G401.6 (cell line): ENCODE data around the gene SKP1.
A peak's percentile ranks its signal among the peaks of the same experiment; 100 is the strongest.

Experiments
- FAIRE-seq: peaks from 2 replicates; lab custom pipeline; 2012; peaks lifted over from hg19 to GRCh38; lab: Jason Lieb, UNC

The SKP1 gene

DNA sequence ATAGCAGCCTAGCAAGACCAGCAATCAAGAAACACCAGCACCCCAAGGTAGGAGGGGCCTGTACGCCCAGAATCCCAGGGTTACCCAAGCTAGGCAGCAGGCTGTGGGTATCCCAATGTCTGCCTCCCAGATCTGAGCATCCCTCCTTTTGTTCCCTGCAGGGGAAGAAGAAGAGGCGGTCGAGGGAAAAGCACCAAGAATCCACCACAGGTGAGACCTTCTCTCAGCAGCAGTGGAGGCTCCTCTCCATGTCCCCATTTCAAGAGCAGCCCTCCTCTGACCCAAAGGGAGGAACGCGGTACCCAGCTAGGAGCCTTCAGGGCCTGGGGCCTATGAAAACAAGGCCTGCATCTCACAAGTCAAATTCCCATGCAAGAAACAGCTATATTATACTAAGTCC is 33.3 kb downstream of the SKP1 start:
- FAIRE-seq, result no peak

DNA sequence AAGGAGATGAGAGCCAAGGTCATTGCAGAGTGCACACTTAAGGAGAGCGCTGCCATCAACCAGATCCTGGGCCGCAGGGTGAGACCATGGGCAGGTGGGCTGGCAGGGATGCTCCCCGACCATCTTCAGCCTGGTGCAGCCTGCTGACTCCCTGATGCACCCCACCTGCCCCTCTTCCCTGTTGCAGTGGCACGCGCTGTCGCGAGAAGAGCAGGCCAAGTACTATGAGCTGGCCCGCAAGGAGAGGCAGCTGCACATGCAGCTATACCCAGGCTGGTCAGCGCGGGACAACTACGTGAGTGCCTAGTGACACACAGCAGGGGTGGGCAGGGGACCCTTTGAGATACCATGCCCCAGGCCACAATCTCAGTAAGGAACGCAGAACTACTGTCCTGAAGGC is 33.9 kb downstream of the SKP1 start:
- no peak for FAIRE-seq

DNA sequence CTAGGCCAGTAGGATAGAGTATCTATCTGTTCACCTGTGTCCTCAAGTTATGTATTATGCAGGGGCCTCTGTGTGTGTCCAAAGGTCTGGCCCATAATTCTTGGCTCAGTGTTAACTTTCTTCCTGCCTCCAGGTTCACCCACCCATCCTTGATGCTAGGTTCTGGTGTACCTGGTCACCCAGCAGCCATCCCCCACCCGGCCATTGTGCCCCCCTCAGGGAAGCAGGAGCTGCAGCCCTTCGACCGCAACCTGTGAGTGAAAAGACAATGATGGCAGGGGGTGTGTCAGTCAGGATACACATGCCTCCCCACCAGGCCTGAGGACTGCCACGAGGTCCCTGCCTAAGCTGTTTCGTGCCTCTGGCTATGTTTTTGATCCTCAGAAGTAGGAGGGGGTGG is 34.7 kb downstream of the SKP1 start:
- no peak for FAIRE-seq

DNA sequence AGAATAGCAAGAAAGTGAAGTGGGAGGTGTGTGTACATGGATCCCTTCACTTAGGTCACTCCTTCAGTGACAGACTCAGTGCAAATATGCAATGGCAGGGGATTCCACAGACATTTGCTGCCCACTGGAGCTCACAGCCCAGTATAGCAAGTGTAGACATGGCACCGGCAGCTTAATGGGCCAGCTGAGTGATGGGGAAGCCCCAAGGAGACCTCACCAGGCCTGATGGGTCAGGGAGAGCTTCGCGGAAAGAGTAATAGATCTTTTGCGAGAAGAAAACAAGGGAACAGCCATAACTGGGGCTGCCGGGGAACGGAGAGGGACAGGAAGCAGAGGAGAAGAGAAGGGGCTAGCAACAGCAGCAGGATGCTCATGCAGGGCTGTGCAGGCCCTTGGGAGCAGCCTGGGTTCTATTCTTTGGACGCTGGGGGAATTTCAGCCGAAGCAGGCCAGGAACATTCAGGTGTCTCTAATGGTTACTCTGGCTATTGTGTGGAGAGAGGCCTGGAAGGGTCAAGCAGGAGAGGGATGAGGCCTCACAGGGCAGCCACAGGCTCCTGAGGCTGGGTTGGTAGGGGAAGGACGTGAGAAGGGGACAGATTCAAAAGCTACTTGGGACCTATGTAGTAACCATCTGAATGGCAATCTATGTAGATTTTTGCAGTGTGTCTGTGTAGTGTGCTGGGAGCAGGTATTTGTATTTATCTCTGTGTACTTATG is 35.3 kb downstream of the SKP1 start:
- no peak for FAIRE-seq

DNA sequence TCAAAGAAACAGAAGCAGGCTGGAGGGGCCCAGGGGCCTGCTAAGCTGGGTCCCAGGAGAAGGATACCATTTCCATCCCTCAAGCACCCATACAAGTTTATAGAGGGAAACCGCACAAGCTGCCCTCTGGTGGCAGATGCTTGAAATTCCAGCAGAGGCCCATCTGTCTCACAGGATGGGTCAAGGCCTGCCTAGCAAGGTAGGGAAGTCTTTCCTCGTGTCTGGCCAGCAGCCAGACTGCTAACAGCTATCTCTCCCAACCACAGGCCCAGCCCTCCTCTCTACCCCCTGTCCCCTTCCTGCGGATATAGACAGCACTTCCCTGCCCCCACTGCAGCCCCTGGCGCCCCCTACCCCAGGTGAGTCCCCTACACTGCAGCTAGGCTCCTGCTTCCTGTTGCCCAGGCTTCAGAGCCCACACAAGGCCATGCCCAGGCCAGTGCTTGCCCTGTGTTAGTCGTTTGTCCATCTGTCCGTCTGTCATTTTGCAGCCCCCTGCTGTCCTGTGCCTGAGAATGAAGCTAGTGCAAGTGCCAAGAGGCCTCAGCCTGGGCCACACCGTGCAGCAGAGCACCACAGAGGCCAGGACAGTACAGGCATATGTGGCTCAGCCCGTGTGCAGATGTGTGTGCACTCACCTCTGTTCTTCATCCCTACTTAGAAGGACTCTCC is 36.1 kb downstream of the SKP1 start:
- FAIRE-seq, result peak; percentile 23

DNA sequence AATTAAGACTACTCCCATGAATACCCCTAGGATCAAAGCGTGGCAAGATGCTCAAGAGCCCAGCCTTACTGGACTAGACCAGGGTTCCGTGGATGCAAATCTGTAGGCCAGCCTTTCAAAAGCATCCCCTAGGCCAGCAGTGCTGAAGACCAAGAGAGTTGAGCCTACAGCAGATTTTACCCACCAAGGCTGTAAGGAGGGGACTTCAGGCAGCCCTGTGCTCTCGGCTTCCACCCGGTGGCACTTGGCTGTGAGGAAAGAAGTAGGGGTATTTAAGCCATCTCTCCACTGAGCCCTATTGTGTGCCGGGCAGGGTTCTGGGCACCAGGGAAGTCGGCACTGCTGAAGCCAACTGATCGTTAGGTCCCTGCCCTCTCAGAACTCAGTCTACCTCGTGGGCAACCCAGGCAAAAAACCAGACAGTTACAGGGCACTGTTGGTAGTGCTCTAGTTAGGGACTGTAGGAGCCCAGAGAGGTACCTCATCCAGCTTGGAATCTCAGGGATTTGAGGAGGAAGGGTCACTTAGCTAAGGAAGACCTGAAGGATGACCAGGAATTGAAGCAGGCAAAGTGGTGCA is 36.8 kb downstream of the SKP1 start:
- FAIRE-seq, result no peak

DNA sequence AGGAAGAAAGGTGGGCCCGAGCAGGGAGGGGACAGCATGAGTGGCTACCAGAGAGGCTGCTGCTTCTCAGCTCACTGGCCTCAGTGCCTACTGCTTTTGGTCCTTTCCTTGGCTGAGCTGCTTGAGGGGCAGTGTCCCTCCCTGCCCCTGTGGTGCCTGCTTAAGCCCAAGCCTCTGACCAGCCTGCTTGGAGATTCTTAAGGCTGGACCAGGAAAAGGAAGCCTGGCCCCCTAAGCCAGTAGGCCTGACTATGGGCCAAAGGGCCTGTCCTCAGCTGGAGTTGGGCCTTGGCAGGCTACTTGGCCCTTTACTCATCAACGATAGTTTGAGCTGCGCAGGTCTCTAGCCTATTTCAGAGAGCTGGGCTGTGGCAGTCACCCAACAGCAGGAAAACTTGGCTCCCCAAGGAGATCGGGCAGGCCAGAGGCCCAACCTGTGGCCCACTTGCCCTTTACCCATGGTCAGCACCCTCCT is 37.3 kb downstream of the SKP1 start:
- FAIRE-seq, result no peak

DNA sequence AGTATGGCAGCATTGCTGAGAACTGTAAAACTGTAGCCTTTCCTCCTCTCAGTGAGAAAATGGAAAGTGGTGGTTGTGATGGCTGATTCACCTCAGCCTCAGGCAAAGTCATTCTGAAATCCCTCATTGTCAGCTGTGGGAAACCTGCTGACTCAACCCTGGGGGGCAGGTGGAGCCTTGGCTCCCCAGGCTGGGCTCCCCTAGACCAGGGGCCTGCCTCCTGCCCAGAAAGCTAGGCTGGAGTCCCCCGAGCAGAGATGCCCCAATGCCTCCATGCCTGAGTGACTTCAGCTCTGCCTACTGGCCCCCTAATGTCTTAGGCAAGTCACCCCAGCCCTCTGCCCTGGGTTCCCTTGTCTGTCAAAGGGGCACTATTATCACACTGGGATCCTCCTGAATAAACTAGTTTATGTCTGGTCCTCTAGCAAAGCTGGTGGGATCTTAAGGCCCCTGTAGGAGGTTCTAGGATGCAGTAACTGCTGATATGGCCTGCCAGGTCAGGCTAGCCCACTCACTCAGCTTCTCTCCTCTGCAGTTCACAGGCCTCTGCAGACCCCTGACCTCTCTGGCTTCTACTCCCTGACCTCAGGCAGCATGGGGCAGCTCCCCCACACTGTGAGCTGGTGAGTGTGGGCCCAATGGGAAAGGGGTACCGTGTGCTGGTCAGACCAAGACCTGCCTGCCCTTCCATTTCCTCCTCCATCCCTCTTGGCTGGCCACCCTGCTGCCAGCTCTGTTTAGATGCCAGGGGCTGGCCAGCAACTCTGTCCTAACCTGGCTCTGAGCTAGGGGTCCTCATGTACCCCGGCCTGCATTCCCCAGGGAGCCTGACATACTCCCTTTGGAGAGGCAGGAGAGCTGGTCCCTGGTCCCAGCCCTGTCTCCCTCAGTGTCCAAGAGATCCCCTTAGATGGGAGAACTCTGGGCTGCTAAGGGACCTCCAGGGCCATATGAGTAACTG is 38.1 kb downstream of the SKP1 start:
- FAIRE-seq, result no peak

DNA sequence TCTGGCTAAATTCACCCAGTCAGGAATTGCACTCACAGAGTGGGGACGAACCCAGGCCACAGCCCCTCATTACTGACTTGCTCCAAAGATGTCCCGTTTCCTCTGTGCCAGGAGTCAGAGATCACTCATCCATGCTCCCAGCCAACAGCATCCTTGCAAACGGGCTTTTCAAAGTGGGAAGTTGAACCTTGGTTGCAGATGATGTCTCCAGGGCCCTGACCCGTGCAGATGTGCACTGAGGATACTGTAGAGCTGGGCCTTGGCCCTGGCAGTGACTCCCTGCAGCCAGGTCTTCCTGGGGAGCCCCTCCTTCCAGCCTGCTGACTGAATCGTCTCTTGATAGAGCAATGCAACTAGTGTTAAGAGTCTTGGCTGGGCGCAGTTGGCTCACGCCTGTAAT is 40.0 kb downstream of the SKP1 start:
- FAIRE-seq, result no peak

DNA sequence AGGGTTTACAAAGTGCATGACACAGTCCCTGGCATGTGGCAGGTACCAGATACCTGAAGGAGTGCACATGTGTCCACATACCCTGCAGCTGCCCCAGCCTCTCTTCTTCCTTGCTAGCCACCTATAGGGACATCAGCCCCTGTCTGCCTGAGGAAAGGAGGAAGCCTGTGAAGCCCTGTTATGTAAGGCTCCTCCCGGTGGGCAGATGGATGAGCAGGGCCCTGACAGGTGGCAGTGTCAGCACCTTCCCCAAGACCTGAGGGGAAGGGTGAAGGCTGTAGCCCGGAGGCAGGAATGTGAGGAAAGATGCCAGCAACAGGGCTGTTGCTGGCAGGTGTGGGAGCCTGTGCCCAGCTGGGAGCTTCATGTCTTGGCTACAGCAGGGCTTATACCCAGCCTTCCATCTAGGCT is 40.5 kb downstream of the SKP1 start:
- no peak for FAIRE-seq

DNA sequence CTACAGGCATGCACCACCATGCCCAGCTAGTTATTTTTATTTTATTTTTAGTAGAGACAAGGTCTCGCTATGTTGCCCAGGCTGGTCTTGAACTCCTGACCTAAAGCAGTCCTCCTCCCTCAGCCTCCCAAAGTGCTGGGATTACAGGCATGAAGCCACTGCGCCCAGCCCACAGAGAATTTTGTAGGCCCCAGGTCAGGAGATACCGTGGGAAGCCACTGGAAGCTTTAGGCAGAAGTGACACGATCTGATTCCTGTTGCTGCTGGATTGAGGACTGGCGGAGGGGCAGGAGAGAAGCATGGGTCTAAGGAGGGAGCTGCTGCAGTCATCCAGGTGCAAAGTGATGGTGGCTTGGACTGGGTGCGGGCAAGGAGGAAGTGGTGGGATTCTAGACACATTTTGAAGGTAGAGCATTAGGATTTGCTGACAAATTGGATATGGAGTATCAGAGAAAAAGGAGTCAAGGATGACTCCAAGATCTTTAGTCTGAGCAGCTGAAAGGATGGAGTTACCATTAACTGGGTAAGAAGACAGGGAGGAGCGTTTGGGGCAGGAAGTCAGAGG is 41.6 kb downstream of the SKP1 start:
- no peak for FAIRE-seq

DNA sequence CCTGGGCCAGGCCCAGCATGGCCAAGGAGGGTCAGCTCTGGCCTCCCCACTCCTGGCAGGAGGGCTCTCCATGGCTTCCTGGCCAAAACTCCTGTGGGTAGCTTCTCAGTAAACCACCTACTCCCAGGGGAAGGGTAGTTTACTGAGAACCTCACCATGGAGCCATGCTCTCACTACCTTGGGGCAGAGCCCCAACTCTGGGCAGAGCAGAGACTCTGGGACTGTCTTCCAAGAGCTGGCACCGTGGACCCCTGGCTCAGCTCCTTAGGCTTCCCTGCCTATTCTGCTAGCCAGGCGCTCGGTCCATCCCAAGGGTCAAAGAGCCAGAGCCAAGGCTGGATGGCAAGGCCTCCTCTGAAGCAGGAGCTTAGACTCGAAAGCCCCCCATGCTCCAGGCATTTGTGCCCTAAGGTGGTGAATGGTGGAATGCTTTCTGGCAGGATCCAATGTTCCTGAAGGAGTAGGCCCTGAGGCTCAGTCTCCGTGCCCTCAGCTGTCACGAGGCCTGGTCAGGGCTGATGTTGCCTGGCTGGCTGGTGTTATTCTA is 42.7 kb downstream of the SKP1 start:
- FAIRE-seq, result no peak

DNA sequence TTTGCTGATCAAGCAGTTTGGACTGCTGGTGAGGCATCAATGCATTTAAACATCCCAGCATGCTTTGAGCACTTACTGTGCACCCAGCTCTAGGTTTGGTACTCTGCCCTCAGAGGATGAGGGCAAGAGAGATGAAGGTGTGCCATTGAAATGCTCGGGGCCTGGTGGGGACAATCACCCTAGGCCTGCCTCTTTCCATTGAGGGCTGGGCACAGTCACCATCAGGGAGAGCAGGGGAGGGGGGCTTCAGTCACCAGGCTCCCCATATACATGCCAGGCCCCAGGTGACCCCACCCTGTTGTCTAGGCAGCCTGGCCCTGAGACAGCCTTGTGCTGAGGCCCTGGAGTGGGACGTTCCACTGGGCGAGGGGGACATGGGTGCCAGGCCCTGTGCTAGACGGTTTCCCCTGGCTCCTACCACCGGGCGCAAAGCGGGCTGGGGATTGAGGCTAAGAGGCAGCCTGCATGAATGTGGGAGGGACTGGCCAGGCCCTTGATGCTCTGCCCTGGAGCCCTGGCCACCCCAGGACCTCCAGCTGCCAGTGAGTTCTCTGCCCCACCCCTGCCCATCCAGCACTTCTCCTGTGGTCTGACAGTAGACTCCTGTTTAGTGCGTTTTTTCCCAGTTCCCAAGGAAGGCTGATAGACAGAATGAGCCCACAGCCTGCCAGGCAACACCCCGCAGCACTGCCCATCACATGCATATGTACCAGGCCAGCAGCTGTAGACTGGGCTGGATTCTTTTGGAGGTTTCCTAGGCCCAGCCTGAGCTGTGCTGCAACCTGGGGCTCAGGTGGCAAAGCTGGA is 43.4 kb downstream of the SKP1 start:
- FAIRE-seq, result no peak

DNA sequence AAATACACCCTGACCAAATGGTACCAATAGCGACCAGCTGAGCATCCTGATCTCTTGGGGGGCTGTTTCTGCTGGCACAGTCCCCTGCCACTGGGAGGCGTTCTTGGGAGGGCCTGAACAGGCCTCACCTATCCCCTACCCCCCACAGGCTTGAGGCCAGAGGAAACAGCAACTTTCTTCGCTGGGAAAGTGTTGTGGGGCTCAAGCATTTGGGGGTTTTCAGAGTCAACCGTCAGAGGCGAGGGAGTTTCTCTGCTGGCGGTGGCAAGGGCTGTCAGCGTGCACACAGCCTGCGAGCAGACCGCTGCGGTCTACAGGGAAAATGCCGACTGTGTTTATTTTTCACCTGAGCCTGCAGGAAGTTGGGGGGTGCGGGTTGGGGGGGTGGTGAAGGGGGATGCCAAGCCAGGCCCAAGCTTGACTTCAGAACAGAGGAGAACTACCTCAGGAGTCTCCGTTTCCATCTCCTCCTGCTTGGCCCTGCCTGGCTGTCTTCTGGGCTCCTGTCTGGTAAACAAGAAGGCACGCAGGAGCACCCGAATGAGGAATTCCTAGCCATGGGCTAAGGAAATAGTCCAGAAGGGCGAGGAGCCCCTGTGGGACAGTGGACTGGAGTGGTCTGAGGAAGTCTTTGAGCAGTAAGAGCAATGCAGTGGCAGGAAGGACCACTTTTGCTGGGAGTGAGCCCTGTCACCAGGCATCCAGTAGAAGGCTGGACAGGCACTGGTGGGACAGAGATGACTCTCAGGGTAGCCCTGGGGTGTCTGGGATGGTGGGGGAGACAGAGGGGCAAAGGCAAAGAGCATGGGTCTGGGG is 44.2 kb downstream of the SKP1 start:
- FAIRE-seq, result no peak

DNA sequence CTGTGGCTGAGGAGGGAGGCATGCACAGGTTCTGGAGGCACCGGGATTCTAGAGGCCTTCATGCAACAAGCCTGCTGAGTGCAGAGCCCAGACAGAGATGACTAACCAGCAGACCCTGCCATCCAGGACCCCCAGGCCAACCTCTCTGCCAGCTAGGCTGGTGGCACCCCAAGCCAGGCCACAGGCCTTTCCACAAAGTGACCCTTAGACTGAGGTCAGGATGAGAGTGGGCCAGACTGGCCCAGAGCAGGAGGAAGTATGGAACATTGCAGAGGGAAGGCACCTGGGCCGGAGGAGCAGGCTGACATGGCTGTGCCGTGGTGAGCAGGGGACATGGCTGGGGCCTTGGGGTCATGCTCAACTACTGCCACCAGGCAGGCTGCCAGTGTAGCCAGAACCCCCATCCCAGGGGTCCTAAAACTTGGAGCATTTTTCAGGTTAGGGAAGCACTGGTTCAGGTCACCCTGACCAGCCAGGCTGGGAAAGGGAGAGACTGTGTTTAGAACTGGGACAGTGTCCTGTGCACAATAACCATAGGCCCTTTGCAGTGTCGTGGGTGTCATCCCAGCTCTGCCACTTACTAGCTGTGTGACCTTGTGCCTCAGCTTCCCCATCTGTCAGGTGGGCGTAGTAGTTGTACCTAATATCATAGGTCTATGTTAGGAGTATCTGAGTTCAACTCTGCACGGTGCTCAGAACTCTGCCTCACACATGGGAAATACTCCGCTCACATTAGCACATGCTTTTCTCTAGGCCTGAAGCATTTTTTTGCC is 45.0 kb downstream of the SKP1 start:
- no peak for FAIRE-seq

DNA sequence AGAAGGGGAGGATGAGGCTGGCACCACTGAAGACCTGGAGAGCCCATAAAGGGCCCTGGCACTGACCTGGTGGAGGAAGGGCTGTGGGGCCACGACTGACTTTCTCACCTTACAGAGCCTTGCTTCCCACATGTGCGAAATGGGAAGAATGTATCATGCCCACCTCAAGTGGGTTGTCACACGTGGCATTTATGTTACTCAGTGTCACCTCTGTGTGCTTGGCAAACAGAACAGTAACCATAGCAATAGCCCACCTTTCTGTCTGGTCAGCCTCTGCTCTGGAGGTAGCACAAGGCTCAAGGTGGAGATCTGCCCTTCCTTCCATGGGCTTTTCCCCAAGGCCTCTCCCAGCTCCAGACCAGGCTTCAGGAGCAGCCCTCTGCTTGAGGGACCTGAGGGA is 45.6 kb downstream of the SKP1 start:
- no peak for FAIRE-seq

DNA sequence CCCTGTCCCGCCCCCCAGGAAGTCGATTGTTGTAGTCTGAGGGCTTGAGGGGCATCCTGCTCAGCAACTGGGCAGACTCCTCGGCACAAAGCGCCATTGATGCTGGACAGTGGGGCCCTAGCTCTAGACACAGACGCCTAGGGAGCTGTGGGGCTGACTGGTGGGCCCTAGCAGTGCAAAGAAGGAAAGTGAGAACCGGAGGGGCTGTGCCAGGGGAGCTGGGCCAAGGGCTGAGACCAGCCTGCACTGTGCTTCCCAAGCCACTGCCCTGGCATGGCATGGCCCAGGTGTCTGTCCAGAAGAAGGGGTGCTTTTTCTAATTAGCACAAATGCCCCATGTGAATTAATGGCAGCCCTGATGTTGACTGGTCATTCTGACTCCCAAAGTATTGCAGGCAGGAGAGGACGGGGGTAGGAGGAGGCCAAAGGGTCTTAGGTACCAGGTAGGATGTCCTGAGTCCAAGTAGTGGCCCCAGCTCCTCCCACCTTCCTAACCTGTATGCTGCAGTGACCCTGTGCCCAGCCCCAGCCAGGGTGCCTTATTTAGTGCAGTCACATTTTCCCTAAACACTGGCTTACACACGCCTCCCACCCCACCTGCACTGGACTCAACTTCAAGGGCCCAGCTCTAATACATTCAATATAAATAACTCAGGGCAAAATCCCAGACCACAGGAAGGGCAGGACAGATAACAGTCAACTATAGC is 46.4 kb downstream of the SKP1 start:
- FAIRE-seq, result no peak

DNA sequence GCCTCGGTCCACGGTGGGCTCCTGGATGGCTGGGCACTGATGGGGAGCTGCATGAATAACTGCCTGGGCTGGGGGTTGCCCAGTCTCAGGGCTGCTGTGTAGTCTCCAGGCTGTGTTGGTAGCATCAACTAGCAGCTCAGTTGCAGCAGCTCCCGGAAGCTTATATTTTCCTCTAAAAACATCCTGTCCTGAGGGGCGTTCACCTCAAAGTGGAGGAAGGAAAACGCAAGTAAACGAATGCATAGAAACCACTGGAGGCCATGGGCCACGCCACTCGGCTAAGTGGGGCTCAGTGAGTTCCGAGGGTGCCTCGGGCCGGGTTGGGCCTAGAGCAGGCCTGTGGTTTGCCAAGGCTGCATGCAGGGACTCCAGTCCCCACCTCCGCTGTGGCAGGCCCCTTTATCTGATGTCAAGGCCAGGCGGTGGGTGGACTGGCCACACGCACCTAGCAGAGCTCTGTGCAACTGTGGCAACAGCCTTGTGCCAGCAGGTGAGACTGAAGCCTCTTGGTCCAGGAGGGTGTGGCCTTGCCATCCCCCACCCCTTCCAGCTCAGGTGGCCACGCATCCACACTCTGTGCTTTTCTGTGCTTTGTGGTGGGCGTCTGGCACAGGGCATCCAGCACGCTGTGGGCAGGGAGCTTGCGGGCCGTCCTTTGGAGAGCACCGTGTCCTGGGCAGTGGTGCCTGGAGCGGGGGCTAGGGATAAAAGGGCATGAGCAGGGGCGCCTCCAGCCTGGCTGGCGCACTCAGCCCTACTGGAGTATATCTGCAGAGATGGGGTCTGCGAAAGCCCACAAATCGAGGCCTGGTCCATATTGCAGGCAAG is 47.1 kb downstream of the SKP1 start:
- FAIRE-seq, result no peak
